Thoracic aorta (tissue), 2 donors: ENCODE data around the gene PTHLH. TPM values are rescaled to one million over a fixed set of nuclear protein-coding genes. Genes with fewer than 3 reads are reported as not detected.

ENCODE experiments used
- ATAC-seq: fragments of 150-250 bp; one replicate; pipeline ENCODE4 v1.8.0; 2017; ENCODE audit warnings: low read depth; ENCODE audit not compliant: insufficient number of reproducible peaks, low FRiP score
- DNase-seq: peaks from one replicate; pipeline ENCODE4 v3.0.0-alpha.2; 2020; ENCODE audit warnings: low spot score
- H3K27ac ChIP-seq, 2 donors: fragments of 200-600 bp; sonication (generic); 1 replicate in 1 of 2; 2 replicates in 1 of 2; pipeline ENCODE4 v1.5.1; 2016; ENCODE audit warnings: mild to moderate bottlenecking in 2 of 2, moderate library complexity in 2 of 2
- H3K27me3 ChIP-seq: fragments of 200-600 bp; sonication (generic); replicated peaks from 2 replicates; pipeline ENCODE4 v1.6.0; 2016; ENCODE audit warnings: mild to moderate bottlenecking; ENCODE audit not compliant: insufficient read depth
- H3K36me3 ChIP-seq: fragments of 200-600 bp; sonication (generic); one replicate; pipeline ENCODE4 v1.5.1; 2016
- H3K4me1 ChIP-seq, 2 donors: fragments of 200-600 bp; sonication (generic); 1 replicate in 1 of 2; 2 replicates in 1 of 2; pipeline versions ENCODE4 v1.5.1 to v1.6.0; 2016; ENCODE audit warnings: low read depth in 2 of 2, mild to moderate bottlenecking in 1 of 2; ENCODE audit not compliant: control insufficient read depth in 1 of 2
- H3K4me3 ChIP-seq: fragments of 200-600 bp; sonication (generic); 2 replicates; pipeline ENCODE4 v1.5.1; 2016; ENCODE audit warnings: mild to moderate bottlenecking
- H3K9me3 ChIP-seq: fragments of 200-600 bp; sonication (generic); 2 replicates; pipeline ENCODE4 v1.5.1; 2016
- CTCF ChIP-seq: fragments of 200-600 bp; sonication (generic); IDR thresholded peaks from one replicate; pipeline ENCODE4 v1.5.1; 2019; ENCODE audit warnings: antibody characterized with exemption
- total RNA-seq, 2 donors: library from RNA; depleted of rRNA; stranded (reverse); fragments of >200 nt; gene quantifications; one replicate each; pipeline versions ENCODE4 v1.1.0 to v1.2.3, GENCODE V29; 2016

The PTHLH gene
- total RNA-seq, 2 donors from 2014 or later, result 5.6 to 8.1 TPM

- Histone ChIP-seq H3K4me3 (no peak overlapping the region), H3K9me3 (no peaks in the 10 kb centered on the region), H3K36me3 (no peaks in the 10 kb centered on the region), H3K4me1 (peaks cover 7 to 22% of the 10 kb centered on the region in 2 donors), H3K27ac (no peak overlapping the region), H3K27me3 (no peaks in the 10 kb centered on the region)
- TF ChIP-seq CTCF, result no peak
- ATAC-seq, result no peak
- no peak for DNase-seq
Measured at GRCh38 chr12:27979145-27979544, 6.6 kb upstream of the PTHLH start.

- H3K36me3 ChIP-seq, result no peaks in the 10 kb centered on the region
- TF ChIP-seq CTCF, result no peak
- peak overlapping the region; percentile 68 for H3K4me3 ChIP-seq
- H3K4me1 ChIP-seq, result peaks cover 7 to 14% of the 10 kb centered on the region in 2 donors
- H3K9me3 ChIP-seq, result no peaks in the 10 kb centered on the region
- DNase-seq, result no peak
- H3K27ac ChIP-seq, result no peak overlapping the region
- no peak for ATAC-seq
- no peaks in the 10 kb centered on the region for H3K27me3 ChIP-seq
Measured at GRCh38 chr12:27975222-27976136, 2.9 kb upstream of the PTHLH start.

GRCh38 chr12:27974735-27975221 lies 2.2 kb upstream of the PTHLH start:
- Histone ChIP-seq H3K27me3 (no peaks in the 10 kb centered on the region), H3K27ac (no peak overlapping the region), H3K36me3 (no peaks in the 10 kb centered on the region), H3K4me1 (peaks cover 7 to 14% of the 10 kb centered on the region in 2 donors), H3K9me3 (no peaks in the 10 kb centered on the region), H3K4me3 (peak overlapping the region; percentile 68)
- no peak for TF ChIP-seq CTCF
- ATAC-seq, result no peak
- no peak for DNase-seq

- Histone ChIP-seq H3K36me3 (no peaks in the 10 kb centered on the region), H3K27ac (no peak overlapping the region), H3K4me1 (peaks cover 7 to 24% of the 10 kb centered on the region in 2 donors), H3K4me3 (no peak overlapping the region), H3K9me3 (no peaks in the 10 kb centered on the region), H3K27me3 (no peaks in the 10 kb centered on the region)
- DNase-seq (no peak), ATAC-seq (no peak)
- TF ChIP-seq CTCF, result no peak
Measured at GRCh38 chr12:27973487-27973890, 956 bp upstream of the PTHLH start.

GRCh38 chr12:27971606-27972005 lies 927 bp downstream of the PTHLH start:
- ATAC-seq (no peak), DNase-seq (no peak)
- no peak for TF ChIP-seq CTCF
- H3K4me1 ChIP-seq, result peaks cover 10 to 42% of the 10 kb centered on the region in 2 donors
- H3K27me3 ChIP-seq, result no peaks in the 10 kb centered on the region
- no peaks in the 10 kb centered on the region for H3K9me3 ChIP-seq
- H3K36me3 ChIP-seq, result no peaks in the 10 kb centered on the region
- H3K27ac ChIP-seq, result no peak overlapping the region
- H3K4me3 ChIP-seq, result no peak overlapping the region
